Esophagus squamous epithelium (tissue), 4 donors: ENCODE measurements around the gene FNDC8.

Experiments
- CTCF ChIP-seq, 6 experiments: fragments of 450-650 bp in 4 of 6; fragments of 200-600 bp in 2 of 6; sonication (generic) in 2 of 6; IDR thresholded peaks; one replicate each; pipeline ENCODE4 v1.5.1; 2016 to 2019; ENCODE audit warnings: antibody characterized with exemption in 6 of 6, mild to moderate bottlenecking in 4 of 6, moderate library complexity in 4 of 6
- POLR2A ChIP-seq, 4 donors: fragments of 450-650 bp; IDR thresholded peaks; one replicate each; pipeline ENCODE4 v1.6.1; 2017; ENCODE audit warnings: antibody characterized with exemption in 4 of 4, mild to moderate bottlenecking in 4 of 4, moderate library complexity in 3 of 4

GRCh38 chr17:35101036-35101435, 20.4 kb upstream of the FNDC8 start:
- TF ChIP-seq CTCF (IDR thresholded peaks at IDR 0.05) (no peak), POLR2A (IDR thresholded peaks at IDR 0.05) (no peak)
